Measurements from ENCODE around the gene ZCCHC12. TPM values are rescaled to one million over a fixed set of nuclear protein-coding genes. Genes with fewer than 3 reads are reported as not detected.

ZCCHC12 gene
- polyA plus RNA-seq, 10 donors, result 0.35 to 0.98 (median 0.66) TPM

DNA sequence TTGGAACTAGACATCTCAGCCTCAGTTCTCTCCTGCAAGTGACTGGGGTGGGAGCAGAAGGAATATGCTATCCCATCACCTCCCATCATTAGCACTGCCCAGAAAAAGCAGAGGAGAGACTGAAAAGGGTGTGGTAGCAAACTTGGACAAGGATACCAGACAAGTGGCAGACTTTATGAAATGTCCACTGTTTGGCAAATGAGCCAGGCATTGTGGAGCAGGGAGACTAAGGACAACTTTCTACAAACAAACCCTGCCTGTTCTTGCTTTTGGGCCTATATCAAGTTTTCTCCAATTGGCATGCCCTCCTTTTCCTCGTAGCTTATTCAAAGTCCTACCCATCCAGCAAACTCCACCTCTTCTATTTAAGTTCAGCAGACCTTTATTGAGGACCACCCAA lies 41.6 kb downstream of the ZCCHC12 start:
- DNase-seq, result no peak

DNA sequence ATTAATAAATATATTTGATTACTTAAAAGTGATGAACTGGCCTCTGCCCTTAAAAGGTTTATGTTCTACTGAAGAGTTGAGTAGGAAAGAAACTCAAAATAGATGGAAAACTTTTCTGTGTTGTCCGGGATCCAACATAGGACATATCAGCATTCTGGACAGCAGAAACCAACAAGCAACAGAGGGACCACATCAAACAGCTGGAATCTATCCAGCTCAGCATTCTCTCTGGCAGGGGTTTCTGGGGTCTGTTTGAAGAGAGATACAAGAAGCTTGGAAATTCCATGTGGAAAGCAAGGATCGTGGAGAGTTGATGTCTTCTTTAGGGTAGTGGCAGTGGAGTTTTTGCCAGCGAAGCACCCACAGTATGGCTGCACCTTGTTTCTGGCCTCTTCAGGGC lies 43.6 kb downstream of the ZCCHC12 start:
- no peak for DNase-seq

DNA sequence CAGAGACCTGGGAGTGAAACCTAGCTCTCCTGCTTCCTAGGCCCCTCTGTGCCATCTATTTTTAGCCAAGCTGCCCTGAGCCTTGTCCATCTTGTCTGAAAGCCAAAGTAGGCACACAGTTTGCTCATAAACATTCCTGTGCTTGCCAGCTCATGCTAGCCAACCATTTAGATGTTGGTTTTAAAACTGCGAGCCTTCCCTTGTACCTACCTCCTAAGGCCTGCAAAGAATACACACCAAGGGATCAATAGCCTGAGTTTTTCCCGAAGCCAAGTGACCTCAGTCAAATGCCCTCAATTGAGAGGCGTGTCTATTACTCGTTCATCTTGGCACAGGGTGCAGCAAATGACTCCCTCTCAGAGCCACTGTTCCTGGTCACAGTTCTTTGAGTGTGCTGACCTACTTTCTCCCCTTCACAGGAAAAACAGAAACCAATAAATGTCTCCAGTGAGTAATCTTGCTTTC lies 48.5 kb downstream of the ZCCHC12 start:
- DNase-seq, result peak in 2 of 3 donors; percentile 8 to 17

Other genes starting within 250 kb of the ZCCHC12 start
- gene IL13RA1, start 96.2 kb upstream of the ZCCHC12 start, polyA plus RNA-seq (ENCODE audit: insufficient read length in 10 of 10), result 10 to 100 TPM; 25.8 to 37.6 (median 31.2) TPM
- gene LONRF3, start 150.8 kb downstream of the ZCCHC12 start, polyA plus RNA-seq (ENCODE audit: insufficient read length in 10 of 10), result 1 to 10 TPM; 1.2 to 3.1 (median 2.1) TPM
- gene CT47C1, start 249.2 kb downstream of the ZCCHC12 start, polyA plus RNA-seq (ENCODE audit: insufficient read length in 10 of 10), result not detected